Keratinocyte (primary cell): ENCODE data around the gene CLSTN2. TPM values are rescaled to one million over a fixed set of nuclear protein-coding genes. Genes with fewer than 3 reads are reported as not detected.

Experiments used
- DNase-seq: peaks from one replicate; pipeline ENCODE4 v3.0.0-alpha.2; 2011; ENCODE audit warnings: low read depth, missing footprints, low spot score
- FAIRE-seq: peaks from 2 replicates; lab custom pipeline; 2011; peaks lifted over from hg19 to GRCh38; lab: Jason Lieb, UNC
- H2AFZ ChIP-seq: 2 replicates; pipeline ENCODE4 v1.6.0; 2012; ENCODE audit warnings: low read length, control low read depth, inconsistent platforms; ENCODE audit not compliant: control insufficient read depth
- H3K27ac ChIP-seq: 2 replicates; pipeline ENCODE4 v1.5.1; 2011; ENCODE audit warnings: low read length; ENCODE audit not compliant: control insufficient read depth, insufficient read depth
- H3K27me3 ChIP-seq: 3 replicates; pipeline ENCODE4 v1.6.0; 2011; ENCODE audit warnings: low read length; ENCODE audit not compliant: control insufficient read depth, insufficient read depth; ENCODE audit errors: extremely low read depth
- H3K36me3 ChIP-seq, 2 experiments: 2 replicates in 1 of 2; 3 replicates in 1 of 2; pipeline ENCODE4 v1.5.1; 2011; ENCODE audit warnings: low read length in 2 of 2, mild to moderate bottlenecking in 1 of 2; ENCODE audit not compliant: control insufficient read depth in 2 of 2, insufficient read depth in 2 of 2; ENCODE audit errors: extremely low read depth in 1 of 2
- H3K4me1 ChIP-seq: 3 replicates; pipeline ENCODE4 v1.5.1; 2011; ENCODE audit warnings: low read length; ENCODE audit not compliant: control insufficient read depth, insufficient read depth; ENCODE audit errors: extremely low read depth
- H3K4me2 ChIP-seq: 3 replicates; pipeline ENCODE4 v1.6.0; 2011; ENCODE audit warnings: low read depth, low read length; ENCODE audit not compliant: control insufficient read depth, insufficient read depth; ENCODE audit errors: extremely low read depth
- H3K4me3 ChIP-seq, 3 experiments: fragments of 200-600 bp in 1 of 3; sonication (generic) in 1 of 3; 2 replicates in 2 of 3; 3 replicates in 1 of 3; pipeline ENCODE4 v1.5.1; 2011 to 2016; ENCODE audit warnings: low read length in 3 of 3, mild to moderate bottlenecking in 3 of 3, control low read depth in 2 of 3, inconsistent platforms in 1 of 3, low read depth in 1 of 3, mixed read lengths in 1 of 3, mixed run types in 1 of 3, moderate library complexity in 1 of 3; ENCODE audit not compliant: control insufficient read depth in 2 of 3, insufficient read depth in 2 of 3; ENCODE audit errors: extremely low read depth in 1 of 3
- H3K79me2 ChIP-seq: 2 replicates; pipeline ENCODE4 v1.6.0; 2012; ENCODE audit warnings: low read length; ENCODE audit not compliant: control insufficient read depth, insufficient read depth
- H3K9ac ChIP-seq: 3 replicates; pipeline ENCODE4 v1.6.0; 2011; ENCODE audit warnings: low read length; ENCODE audit not compliant: control insufficient read depth, insufficient read depth; ENCODE audit errors: extremely low read depth
- H3K9me1 ChIP-seq: 3 replicates; pipeline ENCODE4 v1.6.0; 2011; ENCODE audit warnings: low read length; ENCODE audit not compliant: control insufficient read depth, insufficient read depth; ENCODE audit errors: extremely low read depth
- H3K9me3 ChIP-seq: 2 replicates; pipeline ENCODE4 v1.5.1; 2012; ENCODE audit warnings: low read depth, low read length; ENCODE audit not compliant: control insufficient read depth
- H4K20me1 ChIP-seq: 3 replicates; pipeline ENCODE4 v1.6.0; 2011; ENCODE audit warnings: low read length; ENCODE audit not compliant: control insufficient read depth, insufficient read depth; ENCODE audit errors: extremely low read depth
- EZH2 ChIP-seq: IDR thresholded peaks from one replicate; pipeline ENCODE4 v1.6.1; 2012; ENCODE audit warnings: inconsistent platforms, mild to moderate bottlenecking, low read length, moderate library complexity
- dilution Hi-C: fragments of 300-500 bp; cut with MboI; formaldehyde crosslinking; loops from one replicate; pipeline ENCODE4 v1.7.0; 2020; ENCODE audit warnings: low sequenced_read_pairs; ENCODE audit not compliant: extremely low pct_ligation_motif_present
- polyA plus RNA-seq, 5 experiments: library from polyadenylated mRNA; depleted of rRNA in 3 of 5; stranded (reverse) in 3 of 5; stranded (forward) in 1 of 5; unstranded in 1 of 5; fragments of >200 nt; gene quantifications; 1 replicate in 1 of 5; 2 replicates in 3 of 5; 3 replicates in 1 of 5; pipeline versions ENCODE4 v1.2.1 to v1.2.3, GENCODE V29; 2011 to 2012; ENCODE audit warnings: missing spikeins in 2 of 5, low read depth in 1 of 5, low replicate concordance in 1 of 5
- TF ChIP-seq, protein P1 (sequence below), 3 experiments: IDR thresholded peaks in 1 of 3; conservative IDR thresholded peaks in 1 of 3; optimal IDR thresholded peaks in 1 of 3; 2 replicates in 2 of 3; 3 replicates in 1 of 3; pipeline versions ENCODE3 to v1.5.1; 2011; ENCODE audit warnings: low read length in 3 of 3, mild to moderate bottlenecking in 3 of 3, moderate library complexity in 2 of 3, control low read depth in 1 of 3, inconsistent platforms in 1 of 3; ENCODE audit not compliant: insufficient read depth in 2 of 3; ENCODE audit errors: extremely low read depth in 1 of 3

The CLSTN2 gene
- polyA plus RNA-seq, 1 donor (not counting 4 experiments of a cell fraction or from before 2014, with no cell fraction given), result 0.09 TPM

DNA sequence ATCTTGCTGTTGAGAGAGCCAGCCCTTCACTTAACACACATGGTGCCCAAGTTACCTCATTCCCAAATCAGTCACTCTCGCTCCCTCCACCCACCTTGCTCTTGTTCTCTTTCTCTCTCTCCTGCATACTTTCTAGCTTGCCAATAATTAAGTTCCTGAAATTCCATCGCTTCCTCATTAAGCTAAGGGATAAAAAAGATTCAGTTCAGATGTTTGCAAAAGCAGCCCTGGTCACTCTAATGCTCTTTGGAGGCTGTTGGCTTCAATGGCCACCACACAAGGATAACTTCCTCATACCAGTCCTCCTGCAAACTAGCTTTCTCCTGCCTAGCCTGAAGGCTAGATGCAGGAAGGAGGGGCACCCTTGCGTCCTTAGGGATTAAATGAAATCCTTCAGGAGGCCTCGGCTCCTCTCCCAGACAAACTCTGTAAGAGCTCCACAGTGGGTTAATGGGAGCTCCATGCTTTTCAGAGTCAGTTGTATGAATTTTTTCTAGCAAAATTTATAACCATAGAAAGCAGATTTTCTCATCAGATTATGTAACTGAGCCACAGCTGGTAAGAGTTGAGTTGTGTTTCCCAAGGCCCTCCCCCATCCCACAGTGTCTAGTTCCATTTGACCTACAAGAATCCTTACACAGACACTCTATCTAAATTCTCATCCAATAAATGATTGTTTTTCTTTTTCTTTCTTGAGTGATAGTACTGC lies 566.2 kb downstream of the CLSTN2 start:
- Histone ChIP-seq H3K4me1 (no peaks in the 10 kb centered on the region), H3K9me3 (no peaks in the 10 kb centered on the region), H3K27ac (no peak overlapping the region), H3K36me3 (no peaks in the 10 kb centered on the region), H2AFZ (no peak overlapping the region), H3K4me3 (no peak overlapping the region), H3K9me1 (no peaks in the 10 kb centered on the region), H3K79me2 (no peaks in the 10 kb centered on the region), H4K20me1 (no peaks in the 10 kb centered on the region), H3K4me2 (no peak overlapping the region), H3K27me3 (peaks cover 8% of the 10 kb centered on the region), H3K9ac (no peak overlapping the region)
- FAIRE-seq (no peak), DNase-seq (no peak)
- dilution Hi-C loops, result no loop called here
- TF ChIP-seq EZH2, result no peak

DNA sequence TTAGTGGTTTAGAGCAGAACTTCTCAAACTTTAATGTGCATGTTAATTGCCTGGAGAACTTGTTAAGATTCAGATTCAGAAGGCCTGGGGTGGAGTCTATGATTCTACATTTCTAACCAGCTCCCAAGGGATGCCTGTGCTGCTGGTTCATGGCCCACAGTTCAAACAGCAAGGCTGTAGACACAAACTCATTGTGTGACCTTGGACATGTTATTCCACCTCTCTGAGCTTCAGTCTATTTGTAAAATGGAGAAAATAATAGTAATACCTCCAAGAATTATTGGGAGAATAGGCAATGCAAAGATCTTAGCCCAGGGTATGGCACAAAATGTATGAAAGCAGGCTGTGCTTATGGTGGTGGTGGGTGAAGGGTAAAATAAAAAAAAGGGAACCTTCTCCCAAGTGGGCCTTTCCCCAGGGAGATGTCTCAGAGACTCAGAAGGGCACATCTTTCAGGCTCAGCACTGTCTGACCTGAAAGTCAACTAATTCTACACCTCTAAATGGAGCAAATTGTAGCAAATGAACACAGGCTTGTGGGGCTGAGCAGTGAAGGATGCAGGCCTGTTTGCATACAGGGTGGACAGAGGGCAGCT lies 566.9 kb downstream of the CLSTN2 start:
- Histone ChIP-seq H3K9me1 (no peaks in the 10 kb centered on the region), H3K9ac (no peak overlapping the region), H3K27ac (no peak overlapping the region), H2AFZ (no peak overlapping the region), H3K4me1 (no peaks in the 10 kb centered on the region), H3K9me3 (no peaks in the 10 kb centered on the region), H3K36me3 (no peaks in the 10 kb centered on the region), H3K4me2 (no peak overlapping the region), H3K79me2 (no peaks in the 10 kb centered on the region), H3K4me3 (no peak overlapping the region), H4K20me1 (no peaks in the 10 kb centered on the region), H3K27me3 (peaks cover 8% of the 10 kb centered on the region)
- DNase-seq, result no peak
- TF ChIP-seq EZH2, result no peak
- TF ChIP-seq, protein P1, sequence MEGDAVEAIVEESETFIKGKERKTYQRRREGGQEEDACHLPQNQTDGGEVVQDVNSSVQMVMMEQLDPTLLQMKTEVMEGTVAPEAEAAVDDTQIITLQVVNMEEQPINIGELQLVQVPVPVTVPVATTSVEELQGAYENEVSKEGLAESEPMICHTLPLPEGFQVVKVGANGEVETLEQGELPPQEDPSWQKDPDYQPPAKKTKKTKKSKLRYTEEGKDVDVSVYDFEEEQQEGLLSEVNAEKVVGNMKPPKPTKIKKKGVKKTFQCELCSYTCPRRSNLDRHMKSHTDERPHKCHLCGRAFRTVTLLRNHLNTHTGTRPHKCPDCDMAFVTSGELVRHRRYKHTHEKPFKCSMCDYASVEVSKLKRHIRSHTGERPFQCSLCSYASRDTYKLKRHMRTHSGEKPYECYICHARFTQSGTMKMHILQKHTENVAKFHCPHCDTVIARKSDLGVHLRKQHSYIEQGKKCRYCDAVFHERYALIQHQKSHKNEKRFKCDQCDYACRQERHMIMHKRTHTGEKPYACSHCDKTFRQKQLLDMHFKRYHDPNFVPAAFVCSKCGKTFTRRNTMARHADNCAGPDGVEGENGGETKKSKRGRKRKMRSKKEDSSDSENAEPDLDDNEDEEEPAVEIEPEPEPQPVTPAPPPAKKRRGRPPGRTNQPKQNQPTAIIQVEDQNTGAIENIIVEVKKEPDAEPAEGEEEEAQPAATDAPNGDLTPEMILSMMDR (optimal IDR thresholded peaks at IDR 0.05 in 1 of 3, IDR thresholded peaks at IDR 0.05 in 1 of 3, conservative IDR thresholded peaks at IDR 0.05 in 1 of 3; ENCODE audit: extremely low read depth in 1 of 3, insufficient read depth in 2 of 3, low read length in 3 of 3), result no peak
- dilution Hi-C loops, result no loop called here
- no peak for FAIRE-seq
